ENCODE data around the gene FAM120A. TPM values are rescaled to one million over a fixed set of nuclear protein-coding genes. Genes with fewer than 3 reads are reported as not detected.

The FAM120A gene
- total and polyA plus RNA-seq, 2 of the 13 experiments (the other 11 are each of a cell fraction or from before 2014, with no cell fraction given), result 41.3 to 44.4 TPM

DNA sequence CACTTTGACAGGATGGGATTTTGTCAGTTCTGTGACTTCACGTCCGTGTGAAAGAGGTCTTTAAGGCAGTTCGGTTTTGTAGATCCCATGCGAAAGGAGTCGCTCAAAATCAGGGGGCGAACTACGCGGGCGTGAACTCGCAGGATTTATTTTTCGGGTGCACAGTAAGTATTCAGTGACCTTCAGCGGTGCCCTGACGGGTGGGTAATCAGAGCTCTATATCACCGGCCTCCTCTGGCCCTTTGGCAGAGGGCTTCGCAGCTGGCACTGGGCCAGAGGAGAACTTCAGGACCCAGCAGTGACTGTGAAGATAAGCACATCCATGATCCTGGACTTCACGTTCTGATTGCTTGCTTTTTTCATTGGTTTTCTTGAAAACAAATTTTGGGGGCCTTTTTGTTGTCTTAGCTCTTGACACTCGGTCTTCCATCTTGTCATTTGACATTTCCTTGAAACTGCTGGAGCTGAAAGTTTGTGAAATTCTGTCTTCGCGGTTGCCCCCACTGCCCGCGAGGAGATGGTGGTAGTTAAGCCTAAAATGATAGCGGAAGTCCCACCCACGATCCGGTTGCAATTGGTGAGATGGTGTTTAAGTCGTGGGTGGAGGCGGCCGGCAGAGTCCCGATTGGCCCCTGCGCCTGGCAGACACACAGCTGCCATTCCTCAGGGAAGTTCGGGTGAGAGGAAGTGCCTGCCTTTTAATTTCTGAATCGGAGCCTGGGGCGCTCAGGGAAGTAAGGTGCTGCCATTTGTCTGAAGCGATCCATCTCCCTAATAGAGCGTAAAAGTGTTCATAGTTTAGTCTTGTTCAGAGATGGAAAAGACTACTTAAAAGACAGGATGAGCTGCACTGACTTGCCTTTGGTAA, 1.8 kb downstream of the FAM120A start, which contains the start of gene FAM120AOS:
Gene FAM120AOS (minus strand): TSS at position 535 of the 868 bp plus-strand sequence. CDS start 872 bp downstream, outside the sequence.
- peak within 1 kb of the TSS; percentile 95 to 99 (median 95) for H3K4me3 ChIP-seq (replicated peaks in 1 of 3; ENCODE audit: insufficient read depth in 1 of 3, low read depth in 2 of 3, low read length in 3 of 3)
- H3K36me3 ChIP-seq (replicated peaks in 1 of 2; ENCODE audit: control insufficient read depth in 1 of 2, insufficient read depth in 2 of 2, low read length in 2 of 2), result peaks cover 2 to 4% of the 10 kb centered on the region in 2 experiments; a peak in 3 of 5 replicates
- DNase-seq (ENCODE audit: low spot score), result peak; percentile 91
- H3K4me2 ChIP-seq (ENCODE audit: low read depth, low read length), result peak within 1 kb of the TSS; percentile 86
- H3K79me2 ChIP-seq (ENCODE audit: insufficient read depth, low read length), result peaks cover 76% of the 10 kb centered on the region
- POLR2A ChIA-PET, result interaction anchor here (1.0 to 2.2 kb wide), 5 partner anchors 12 to 320 kb away, joined by 3 to 10 read pairs (median 5); partner anchors contain the start of gene NINJ1
- CTCF ChIA-PET (ENCODE audit: low intra/inter-chr PET ratio, low total read pairs), result no interaction called here
- peaks cover 33% of the 10 kb centered on the region for H4K20me1 ChIP-seq (ENCODE audit: insufficient read depth, low read length)
- peak within 1 kb of the TSS; percentile 88 for H3K27ac ChIP-seq (ENCODE audit: extremely low read length, insufficient read depth, low read length)
- under 1% methylated on average over 21 of the region's 34 CpGs for WGBS (ENCODE audit: low lambda C conversion rate)
- H2AFZ ChIP-seq (ENCODE audit: low read length), result no peak within 1 kb of the TSS
- H3K27me3 ChIP-seq (ENCODE audit: control insufficient read depth in 1 of 2, insufficient read depth in 2 of 2, low read length in 2 of 2), result no peaks in the 10 kb centered on the region; a peak in 1 of 5 replicates
- in situ Hi-C loops (cut with HindIII; ENCODE audit: extremely low pct_ligation_motif_present, low pct_unique_long_range_greater_than_20kb) (no loop called here), intact Hi-C loops (cut with micrococcal nuclease; ENCODE audit: unreplicated experiment) (loop anchor here (5.0 kb wide), 2 partner anchors 114 to 141 kb away; no protein-coding TSS in a partner anchor)
- no peaks in the 10 kb centered on the region for H3K9me3 ChIP-seq (ENCODE audit: low read length)
- FAIRE-seq, result peak; percentile 68
- H3K9ac ChIP-seq (ENCODE audit: insufficient read depth, low read depth, low read length), result peak within 1 kb of the TSS; percentile 95
- peak; percentile 89 for ATAC-seq
- TSS peak; percentile 50 for BruUV-seq (replicated peaks)
- peaks cover 57% of the 10 kb centered on the region for H3K4me1 ChIP-seq (ENCODE audit: insufficient read depth, low read length)
- TF ChIP-seq TCF12 (IDR thresholded peaks at IDR 0.05) (no peak), TCF12 (CRISPR knock-in tag; IDR thresholded peaks at IDR 0.05) (no peak), TAF1 (CRISPR knock-in tag; IDR thresholded peaks at IDR 0.05) (peak; percentile 45; the same call in 1 of the 2 replicates), HDAC1 (CRISPR knock-in tag; IDR thresholded peaks at IDR 0.05) (0 out of 2 replicates have a peak, but pooled peaks have one; percentile 45), NCOR1 (IDR thresholded peaks at IDR 0.05; ENCODE audit: borderline replicate concordance, low read length) (peak; percentile 53; the same call in 1 of the 2 replicates), RBFOX2 (IDR thresholded peaks at IDR 0.05; ENCODE audit: low read depth, low read length) (0 out of 2 replicates have a peak, but pooled peaks have one; percentile 19), SMAD3 (CRISPR knock-in tag; IDR thresholded peaks at IDR 0.05) (0 out of 2 replicates have a peak, but pooled peaks have one; percentile 43), HOXA9 (CRISPR knock-in tag; IDR thresholded peaks at IDR 0.05; ENCODE audit: borderline replicate concordance) (no peak), SAP130 (CRISPR knock-in tag; IDR thresholded peaks at IDR 0.05; ENCODE audit: low read depth) (peak; percentile 88), ATF7 (IDR thresholded peaks at IDR 0.05) (no peak), ATF7 (CRISPR knock-in tag; IDR thresholded peaks at IDR 0.05) (no peak)
- TF ChIP-seq, protein P1, sequence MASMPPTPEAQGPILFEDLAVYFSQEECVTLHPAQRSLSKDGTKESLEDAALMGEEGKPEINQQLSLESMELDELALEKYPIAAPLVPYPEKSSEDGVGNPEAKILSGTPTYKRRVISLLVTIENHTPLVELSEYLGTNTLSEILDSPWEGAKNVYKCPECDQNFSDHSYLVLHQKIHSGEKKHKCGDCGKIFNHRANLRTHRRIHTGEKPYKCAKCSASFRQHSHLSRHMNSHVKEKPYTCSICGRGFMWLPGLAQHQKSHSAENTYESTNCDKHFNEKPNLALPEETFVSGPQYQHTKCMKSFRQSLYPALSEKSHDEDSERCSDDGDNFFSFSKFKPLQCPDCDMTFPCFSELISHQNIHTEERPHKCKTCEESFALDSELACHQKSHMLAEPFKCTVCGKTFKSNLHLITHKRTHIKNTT (CRISPR knock-in tag; IDR thresholded peaks at IDR 0.05), result no peak
- TF ChIP-seq, protein P2, sequence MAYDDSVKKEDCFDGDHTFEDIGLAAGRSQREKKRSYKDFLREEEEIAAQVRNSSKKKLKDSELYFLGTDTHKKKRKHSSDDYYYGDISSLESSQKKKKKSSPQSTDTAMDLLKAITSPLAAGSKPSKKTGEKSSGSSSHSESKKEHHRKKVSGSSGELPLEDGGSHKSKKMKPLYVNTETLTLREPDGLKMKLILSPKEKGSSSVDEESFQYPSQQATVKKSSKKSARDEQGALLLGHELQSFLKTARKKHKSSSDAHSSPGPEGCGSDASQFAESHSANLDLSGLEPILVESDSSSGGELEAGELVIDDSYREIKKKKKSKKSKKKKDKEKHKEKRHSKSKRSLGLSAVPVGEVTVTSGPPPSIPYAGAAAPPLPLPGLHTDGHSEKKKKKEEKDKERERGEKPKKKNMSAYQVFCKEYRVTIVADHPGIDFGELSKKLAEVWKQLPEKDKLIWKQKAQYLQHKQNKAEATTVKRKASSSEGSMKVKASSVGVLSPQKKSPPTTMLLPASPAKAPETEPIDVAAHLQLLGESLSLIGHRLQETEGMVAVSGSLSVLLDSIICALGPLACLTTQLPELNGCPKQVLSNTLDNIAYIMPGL (CRISPR knock-in tag; IDR thresholded peaks at IDR 0.05; ENCODE audit: borderline replicate concordance in 1 of 2, low read depth in 1 of 2), result peak in 1 of 2 experiments; percentile 58; a peak in 3 of 4 replicates
- TF ChIP-seq, protein P3, sequence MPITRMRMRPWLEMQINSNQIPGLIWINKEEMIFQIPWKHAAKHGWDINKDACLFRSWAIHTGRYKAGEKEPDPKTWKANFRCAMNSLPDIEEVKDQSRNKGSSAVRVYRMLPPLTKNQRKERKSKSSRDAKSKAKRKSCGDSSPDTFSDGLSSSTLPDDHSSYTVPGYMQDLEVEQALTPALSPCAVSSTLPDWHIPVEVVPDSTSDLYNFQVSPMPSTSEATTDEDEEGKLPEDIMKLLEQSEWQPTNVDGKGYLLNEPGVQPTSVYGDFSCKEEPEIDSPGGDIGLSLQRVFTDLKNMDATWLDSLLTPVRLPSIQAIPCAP (CRISPR knock-in tag; IDR thresholded peaks at IDR 0.05; ENCODE audit: low read depth), result no peak
- TF ChIP-seq, protein P4, sequence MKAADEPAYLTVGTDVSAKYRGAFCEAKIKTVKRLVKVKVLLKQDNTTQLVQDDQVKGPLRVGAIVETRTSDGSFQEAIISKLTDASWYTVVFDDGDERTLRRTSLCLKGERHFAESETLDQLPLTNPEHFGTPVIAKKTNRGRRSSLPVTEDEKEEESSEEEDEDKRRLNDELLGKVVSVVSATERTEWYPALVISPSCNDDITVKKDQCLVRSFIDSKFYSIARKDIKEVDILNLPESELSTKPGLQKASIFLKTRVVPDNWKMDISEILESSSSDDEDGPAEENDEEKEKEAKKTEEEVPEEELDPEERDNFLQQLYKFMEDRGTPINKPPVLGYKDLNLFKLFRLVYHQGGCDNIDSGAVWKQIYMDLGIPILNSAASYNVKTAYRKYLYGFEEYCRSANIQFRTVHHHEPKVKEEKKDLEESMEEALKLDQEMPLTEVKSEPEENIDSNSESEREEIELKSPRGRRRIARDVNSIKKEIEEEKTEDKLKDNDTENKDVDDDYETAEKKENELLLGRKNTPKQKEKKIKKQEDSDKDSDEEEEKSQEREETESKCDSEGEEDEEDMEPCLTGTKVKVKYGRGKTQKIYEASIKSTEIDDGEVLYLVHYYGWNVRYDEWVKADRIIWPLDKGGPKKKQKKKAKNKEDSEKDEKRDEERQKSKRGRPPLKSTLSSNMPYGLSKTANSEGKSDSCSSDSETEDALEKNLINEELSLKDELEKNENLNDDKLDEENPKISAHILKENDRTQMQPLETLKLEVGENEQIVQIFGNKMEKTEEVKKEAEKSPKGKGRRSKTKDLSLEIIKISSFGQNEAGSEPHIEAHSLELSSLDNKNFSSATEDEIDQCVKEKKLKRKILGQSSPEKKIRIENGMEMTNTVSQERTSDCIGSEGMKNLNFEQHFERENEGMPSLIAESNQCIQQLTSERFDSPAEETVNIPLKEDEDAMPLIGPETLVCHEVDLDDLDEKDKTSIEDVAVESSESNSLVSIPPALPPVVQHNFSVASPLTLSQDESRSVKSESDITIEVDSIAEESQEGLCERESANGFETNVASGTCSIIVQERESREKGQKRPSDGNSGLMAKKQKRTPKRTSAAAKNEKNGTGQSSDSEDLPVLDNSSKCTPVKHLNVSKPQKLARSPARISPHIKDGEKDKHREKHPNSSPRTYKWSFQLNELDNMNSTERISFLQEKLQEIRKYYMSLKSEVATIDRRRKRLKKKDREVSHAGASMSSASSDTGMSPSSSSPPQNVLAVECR (CRISPR knock-in tag; IDR thresholded peaks at IDR 0.05; ENCODE audit: borderline replicate concordance), result peak; percentile 65; the same call in 1 of the 2 replicates

Measured in HepG2 (cell line).